Measurements from ENCODE around the gene ADAMTSL2. TPM values are rescaled to one million over a fixed set of nuclear protein-coding genes. Genes with fewer than 3 reads are reported as not detected.

Gene ADAMTSL2
- total RNA-seq, 4 donors from 2014 or later = 2.8 to 6.6 (median 3.2) TPM

DNA sequence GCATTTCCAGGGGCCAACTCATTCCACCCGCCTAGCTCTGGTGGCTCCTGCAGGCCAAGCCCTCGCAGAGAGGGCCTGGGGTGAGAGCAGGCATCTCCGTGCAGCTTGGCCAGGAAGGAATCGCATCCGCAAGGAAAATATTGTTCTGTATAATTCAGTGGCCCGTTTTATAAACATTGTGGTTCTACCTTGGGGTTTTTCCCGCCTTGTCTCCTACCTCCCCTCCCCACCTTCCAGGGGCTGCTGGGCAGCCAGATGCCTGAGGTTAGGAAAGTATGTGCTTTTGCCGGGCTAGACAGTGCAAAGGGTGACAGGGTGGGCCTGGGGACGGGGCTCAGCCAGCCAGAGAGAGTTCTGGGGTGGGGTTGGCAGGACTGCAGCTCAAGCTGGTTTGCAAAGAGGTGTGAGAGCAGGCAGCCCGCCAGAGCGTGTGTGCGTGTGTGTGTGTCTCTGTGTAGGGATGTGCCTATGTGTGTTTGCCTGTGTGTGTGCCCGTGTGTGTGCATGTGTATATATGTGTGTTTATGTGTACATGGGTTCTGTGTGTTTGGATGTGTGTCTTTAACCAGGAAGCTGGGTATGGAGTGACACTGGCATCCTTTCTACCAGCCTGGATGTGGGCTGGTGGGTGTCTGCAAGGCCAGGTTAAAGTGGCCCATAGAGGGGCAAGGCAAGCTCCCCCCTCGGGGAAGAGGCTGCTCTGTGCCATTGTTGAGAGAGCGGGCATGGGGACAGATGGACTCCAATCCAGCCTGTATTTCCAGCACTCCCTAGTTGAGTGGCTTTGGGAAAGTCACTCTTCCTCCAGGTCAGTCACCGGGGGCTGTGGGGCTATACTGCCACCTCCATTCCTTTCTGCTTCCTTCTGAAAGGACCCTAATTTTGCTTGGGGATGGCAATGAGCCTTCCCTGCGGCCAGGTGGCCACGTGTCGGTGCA is 45.0 kb upstream of the ADAMTSL2 start:
- TF ChIP-seq POLR2AphosphoS5 (IDR thresholded peaks at IDR 0.05) = no peak
- 84% methylated on average over 19 of the region's 19 CpGs for WGBS
- intact Hi-C loops (cut with DNase I) = no loop called here
- Histone ChIP-seq H3K27ac (replicated peaks in 1 of 4) (no peak overlapping the region), H3K27me3 (peaks cover 0 to 67% (median 0%) of the 10 kb centered on the region in 4 donors), H3K4me1 (peaks cover 11 to 25% (median 23%) of the 10 kb centered on the region in 4 donors), H3K36me3 (no peaks in the 10 kb centered on the region), H3K4me3 (no peak overlapping the region), H3K9me3 (no peaks in the 10 kb centered on the region)
- DNase-seq (ENCODE audit: extremely low spot score) = no peak

DNA sequence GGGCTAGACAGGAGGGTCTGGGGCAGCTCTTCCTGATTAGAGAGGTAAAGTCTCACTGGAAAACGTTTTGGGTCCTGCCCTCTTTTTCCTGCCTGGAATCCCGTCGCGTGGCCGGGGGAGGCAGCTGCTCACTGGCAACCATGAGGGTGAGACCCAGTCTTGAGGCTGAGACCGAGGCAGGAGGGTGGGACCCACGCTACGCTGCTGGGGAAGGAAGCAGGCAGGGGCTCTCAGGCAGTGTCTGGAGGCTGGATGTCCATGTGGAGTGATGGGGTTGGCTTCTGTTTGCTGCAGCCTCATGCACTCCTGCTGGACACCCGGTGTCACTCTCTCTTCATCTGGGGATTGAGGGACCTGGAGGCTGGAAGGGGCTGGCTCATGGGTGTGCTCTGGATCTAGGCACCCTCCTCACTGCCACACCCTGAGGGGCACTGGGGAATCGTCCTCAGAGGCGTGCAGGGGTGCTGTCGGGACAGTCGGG is 44.3 kb upstream of the ADAMTSL2 start:
- 61% methylated on average over 8 of the region's 13 CpGs for WGBS

GRCh38 chr9:133490865-133491655 is 43.4 kb upstream of the ADAMTSL2 start:
- TF ChIP-seq POLR2A (IDR thresholded peaks at IDR 0.05; ENCODE audit: low read depth) (no peak), POLR2AphosphoS5 (IDR thresholded peaks at IDR 0.05) (no peak), EP300 (IDR thresholded peaks at IDR 0.05) (no peak)
- no peak overlapping the region for H3K4me3 ChIP-seq
- intact Hi-C loops (cut with DNase I) = no loop called here
- WGBS = 85% methylated on average over 12 of the region's 12 CpGs
- no peaks in the 10 kb centered on the region for H3K36me3 ChIP-seq
- no peaks in the 10 kb centered on the region for H3K9me3 ChIP-seq
- H3K27me3 ChIP-seq = peaks cover 0 to 64% (median 0%) of the 10 kb centered on the region in 4 donors
- no peak for DNase-seq (ENCODE audit: extremely low spot score)
- peaks cover 11 to 25% (median 20%) of the 10 kb centered on the region in 4 donors for H3K4me1 ChIP-seq
- H3K27ac ChIP-seq (replicated peaks in 1 of 4) = no peak overlapping the region

More for the DNA sequence above, 44.3 kb upstream of the ADAMTSL2 start:
- no peak overlapping the region for H3K4me3 ChIP-seq
- no peak overlapping the region for H3K27ac ChIP-seq (replicated peaks in 1 of 4)
- peaks cover 0 to 66% (median 0%) of the 10 kb centered on the region in 4 donors for H3K27me3 ChIP-seq
- DNase-seq (ENCODE audit: extremely low spot score) = no peak
- no peaks in the 10 kb centered on the region for H3K36me3 ChIP-seq
- intact Hi-C loops (cut with DNase I) = no loop called here
- TF ChIP-seq EP300 (IDR thresholded peaks at IDR 0.05) = no peak
- TF ChIP-seq CTCF (IDR thresholded peaks at IDR 0.05) = no peak
- TF ChIP-seq POLR2A (IDR thresholded peaks at IDR 0.05; ENCODE audit: low read depth) = no peak
- H3K4me1 ChIP-seq = peaks cover 11 to 25% (median 23%) of the 10 kb centered on the region in 4 donors
- no peaks in the 10 kb centered on the region for H3K9me3 ChIP-seq

- no peaks in the 10 kb centered on the region for H3K36me3 ChIP-seq
- H3K4me3 ChIP-seq = no peak overlapping the region
- intact Hi-C loops (cut with DNase I) = no loop called here
- TF ChIP-seq POLR2A (IDR thresholded peaks at IDR 0.05; ENCODE audit: low read depth) (no peak), CTCF (IDR thresholded peaks at IDR 0.05) (no peak), POLR2AphosphoS5 (IDR thresholded peaks at IDR 0.05) (no peak), EP300 (IDR thresholded peaks at IDR 0.05) (no peak)
- WGBS = 91% methylated on average over 8 of the region's 8 CpGs
- H3K27ac ChIP-seq (replicated peaks in 1 of 4) = peak overlapping the region in 3 of 4 donors; percentile 28 to 48 (median 43)
- no peak for DNase-seq (ENCODE audit: extremely low spot score)
- peaks cover 0 to 68% (median 0%) of the 10 kb centered on the region in 4 donors for H3K27me3 ChIP-seq
- no peaks in the 10 kb centered on the region for H3K9me3 ChIP-seq
- H3K4me1 ChIP-seq = peaks cover 11 to 25% (median 18%) of the 10 kb centered on the region in 4 donors
These were observed 42.9 kb upstream of the ADAMTSL2 start for GRCh38 chr9:133491656-133491925.

- TF ChIP-seq CTCF (IDR thresholded peaks at IDR 0.05) (no peak), EP300 (IDR thresholded peaks at IDR 0.05) (no peak), POLR2AphosphoS5 (IDR thresholded peaks at IDR 0.05) (no peak)
- Histone ChIP-seq H3K27me3 (peaks cover 0 to 73% (median 0%) of the 10 kb centered on the region in 4 donors), H3K36me3 (no peaks in the 10 kb centered on the region), H3K4me3 (no peak overlapping the region), H3K27ac (replicated peaks in 1 of 4) (peak overlapping the region in 3 of 4 donors; percentile 28 to 48 (median 43)), H3K9me3 (no peaks in the 10 kb centered on the region), H3K4me1 (peaks cover 11 to 23% (median 16%) of the 10 kb centered on the region in 4 donors)
- no peak for DNase-seq (ENCODE audit: extremely low spot score)
- intact Hi-C loops (cut with DNase I) = no loop called here
- WGBS = 66% methylated on average over 26 of the region's 33 CpGs
These were observed 42.2 kb upstream of the ADAMTSL2 start for GRCh38 chr9:133492061-133493021.
